HL-60 (cell line): ENCODE results near the gene HOXC13.

Experiments used
- CTCF ChIP-seq: IDR thresholded peaks from one replicate; pipeline ENCODE4 v1.5.1; 2011; ENCODE audit warnings: low read length, control low read depth, inconsistent platforms; ENCODE audit not compliant: insufficient read depth
- POLR2AphosphoS5 ChIP-seq: IDR thresholded peaks from 2 replicates; pipeline ENCODE4 v1.6.1; 2012; ENCODE audit warnings: low read depth

GRCh38 chr12:53972722-53973235 lies 34.1 kb downstream of the HOXC13 start, which contains the start of gene HOXC11:
- no peak for TF ChIP-seq CTCF
- TF ChIP-seq POLR2AphosphoS5: no peak
